ENCODE results near the gene LACTBL1.
"Not testable (repeated sequence)": the region's sequence is repeated elsewhere in the genome, so short reads cannot be mapped to it uniquely, and the experiment has no call there.

The LACTBL1 gene

DNA sequence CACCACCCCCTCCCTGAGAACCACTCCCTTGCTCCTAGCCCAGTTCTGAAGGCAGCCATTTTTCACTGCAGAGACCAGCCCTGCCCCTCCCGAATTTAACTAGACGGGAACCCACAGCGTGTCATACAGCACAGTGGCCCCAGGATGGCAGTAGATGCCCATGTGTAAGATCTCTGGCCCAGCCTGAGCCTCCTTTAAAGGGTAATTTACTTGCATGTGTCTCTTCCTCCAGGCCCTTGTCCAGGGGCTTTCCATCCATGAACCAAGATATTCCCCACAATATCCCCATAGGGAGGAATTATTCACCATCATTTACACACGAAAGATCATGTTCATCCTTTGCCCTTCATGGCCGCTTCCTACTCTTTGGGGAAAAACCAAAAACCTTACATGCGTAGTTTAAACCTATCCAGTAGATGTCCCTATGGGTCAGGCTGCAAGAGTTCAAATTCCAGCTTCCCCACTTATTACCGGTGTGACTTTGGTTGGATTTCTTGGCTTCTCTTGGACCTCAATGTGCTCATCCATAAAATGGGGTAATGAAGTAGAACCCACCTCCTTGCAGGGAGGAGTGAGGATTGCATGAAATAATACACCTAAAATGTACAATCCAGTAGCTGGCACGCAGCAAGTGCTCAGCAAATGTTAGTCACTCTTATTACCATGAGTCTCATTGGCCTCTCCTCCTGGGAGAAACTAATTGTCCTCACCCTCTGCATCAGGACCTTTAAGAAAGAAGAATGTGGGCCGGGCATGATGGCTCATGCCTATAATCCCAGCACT is 4.0 kb upstream of the LACTBL1 start:
- DNase-seq (ENCODE audit: low read depth in 3 of 3): peak; percentile 24 to 35 (median 35)

DNA sequence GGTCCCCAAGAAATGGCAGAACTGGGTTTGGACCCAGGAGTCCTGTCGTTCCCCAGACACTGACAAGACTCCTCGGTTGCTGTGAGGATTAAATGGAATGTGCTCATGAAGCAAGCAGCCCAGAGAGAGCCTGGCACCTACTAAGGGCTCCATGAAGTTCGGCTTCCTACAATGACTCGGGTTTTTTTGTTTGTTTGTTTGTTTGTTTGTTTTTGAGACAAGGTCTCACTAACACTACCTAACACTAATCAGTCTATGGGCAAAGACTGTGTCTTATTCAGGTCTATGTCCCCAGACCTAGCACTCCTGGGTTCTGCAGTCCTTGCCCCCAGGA is 3.4 kb upstream of the LACTBL1 start:
- DNase-seq (ENCODE audit: low read depth in 3 of 3): no peak

DNA sequence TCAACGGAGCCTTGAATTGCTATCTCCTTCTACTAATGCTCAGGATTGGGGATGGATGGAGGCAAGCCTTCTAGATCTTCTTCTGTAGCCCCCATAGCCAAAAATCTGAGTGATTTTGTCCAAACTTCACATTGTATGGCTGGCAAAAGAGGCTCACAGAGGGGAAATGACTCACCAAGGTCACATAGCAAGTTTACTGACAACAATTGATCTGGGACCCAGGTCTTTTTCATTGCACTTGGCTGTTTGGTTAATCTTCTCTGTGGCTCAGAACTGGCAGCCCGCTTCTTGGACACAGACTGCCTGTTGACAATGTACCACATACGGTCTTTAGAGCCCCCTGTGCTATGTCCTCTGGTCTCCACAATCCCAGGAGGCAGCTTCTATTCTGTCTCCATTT is 3.0 kb upstream of the LACTBL1 start:
- no peak for DNase-seq (ENCODE audit: low read depth in 3 of 3)

DNA sequence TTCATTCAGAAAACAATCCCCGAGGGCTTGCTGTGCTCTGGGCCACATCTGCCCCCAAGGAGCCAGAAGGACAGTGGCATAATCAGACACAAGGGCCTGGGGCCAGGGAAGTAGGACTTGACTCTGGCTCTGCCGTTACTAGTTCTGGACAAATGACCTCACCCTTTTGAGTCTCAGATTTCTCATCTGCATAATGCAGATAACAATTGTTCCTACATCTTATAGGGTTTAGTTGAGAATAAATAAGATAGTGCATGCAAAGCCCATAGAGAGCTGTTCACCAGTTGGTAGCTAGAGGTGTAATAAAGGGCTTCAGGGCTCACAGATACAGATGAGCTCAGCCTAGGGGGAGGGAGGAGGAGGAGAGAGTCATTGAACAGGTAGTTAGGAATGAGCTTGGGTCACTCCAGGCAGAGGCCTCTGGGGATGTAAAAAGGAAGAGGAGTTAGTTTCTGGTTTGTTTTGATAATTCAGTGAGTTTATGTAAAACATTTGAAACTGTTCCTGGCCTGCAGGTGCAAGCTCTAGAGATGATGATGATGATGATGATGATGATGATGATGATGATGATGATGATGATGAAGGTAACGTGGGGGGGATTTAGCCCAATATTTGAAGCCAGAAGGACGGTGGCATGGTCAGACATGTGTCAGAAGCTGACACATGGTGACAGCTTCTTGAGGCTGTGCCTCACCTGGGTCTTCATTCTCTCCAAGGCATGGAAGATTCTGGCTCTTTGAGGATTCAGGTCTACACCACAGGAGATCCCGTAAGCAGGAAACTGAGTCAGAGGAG is 858 bp downstream of the LACTBL1 start:
- DNase-seq (ENCODE audit: low read depth in 3 of 3): no peak

DNA sequence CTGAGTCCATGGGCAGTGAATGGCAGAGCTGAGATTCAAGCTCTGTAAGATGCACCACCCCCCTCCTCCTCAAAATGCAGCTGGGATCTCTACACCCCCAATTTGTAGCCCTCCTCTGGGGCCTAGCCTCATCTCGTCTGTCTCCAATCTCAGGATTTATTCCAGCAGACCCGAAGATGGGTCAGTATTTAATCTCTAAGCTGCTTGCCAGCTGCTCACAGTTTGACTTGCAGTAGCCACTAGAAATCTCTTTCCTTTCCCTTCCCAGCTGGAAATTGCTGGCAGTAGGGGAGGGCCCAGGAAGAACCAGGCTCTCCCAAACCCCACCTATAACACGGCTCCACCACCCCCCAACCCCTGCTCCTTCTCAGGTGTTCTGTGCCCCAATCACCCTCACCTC is 1.5 kb downstream of the LACTBL1 start:
- no peak for DNase-seq (ENCODE audit: low read depth in 3 of 3)

DNA sequence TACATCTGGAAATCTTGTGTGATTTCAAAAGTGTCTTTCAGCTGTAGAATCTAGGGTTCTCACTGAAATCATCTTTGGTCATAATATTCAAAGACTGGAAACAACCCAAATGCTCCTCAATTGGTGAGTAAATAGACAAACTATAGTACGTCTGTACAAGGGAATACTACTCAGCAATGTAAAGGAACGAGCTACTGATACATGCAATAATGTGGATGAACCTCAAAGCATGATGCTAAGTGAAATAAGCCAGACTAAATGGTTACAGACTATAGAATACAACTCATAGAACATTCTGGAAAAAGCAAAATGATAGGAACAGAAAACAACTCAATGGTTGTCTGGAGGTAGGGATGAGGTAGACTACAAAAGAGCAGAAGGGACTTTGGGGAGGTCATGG is 2.6 kb downstream of the LACTBL1 start:
- no peak for DNase-seq (ENCODE audit: low read depth in 3 of 3)

DNA sequence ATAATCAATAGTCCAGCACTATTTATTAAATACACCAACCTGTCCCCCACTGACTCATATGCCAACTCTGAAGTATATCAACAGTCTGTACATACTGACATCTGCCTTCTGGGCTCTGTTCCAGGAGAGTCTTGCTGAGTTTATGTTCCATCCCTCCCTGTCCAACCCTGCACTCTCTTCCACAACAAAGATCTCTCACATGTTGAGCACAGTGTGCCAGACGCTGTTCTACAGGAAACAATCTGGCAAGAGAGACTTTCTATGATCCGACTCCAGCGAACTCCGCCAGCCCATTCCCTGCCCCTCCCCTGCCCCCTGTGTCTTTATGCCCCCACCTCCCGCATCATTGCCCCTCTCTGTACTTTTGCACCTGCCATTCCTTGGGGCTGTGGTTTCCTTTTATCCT is 3.4 kb downstream of the LACTBL1 start:
- no peak for DNase-seq (ENCODE audit: low read depth in 3 of 3)

DNA sequence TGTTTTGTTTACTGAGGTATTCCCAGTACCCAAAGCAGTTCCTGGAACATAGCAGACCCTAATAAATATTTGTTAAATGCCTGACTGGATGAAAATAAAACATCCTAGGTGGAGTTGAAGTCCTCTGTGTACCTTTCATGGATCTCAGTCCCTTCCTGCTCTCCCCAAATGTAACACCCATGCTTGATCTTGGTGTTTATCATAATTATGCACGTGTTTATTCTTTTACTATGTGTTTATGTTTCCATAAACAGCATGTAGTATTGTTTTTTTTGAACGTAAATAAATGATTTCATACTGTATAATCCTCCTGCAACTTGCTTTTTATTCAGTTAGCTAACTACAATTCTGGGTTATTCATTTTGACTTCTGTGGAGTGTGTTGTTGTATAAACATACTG is 4.8 kb downstream of the LACTBL1 start:
- DNase-seq (ENCODE audit: low read depth in 3 of 3): no peak

DNA sequence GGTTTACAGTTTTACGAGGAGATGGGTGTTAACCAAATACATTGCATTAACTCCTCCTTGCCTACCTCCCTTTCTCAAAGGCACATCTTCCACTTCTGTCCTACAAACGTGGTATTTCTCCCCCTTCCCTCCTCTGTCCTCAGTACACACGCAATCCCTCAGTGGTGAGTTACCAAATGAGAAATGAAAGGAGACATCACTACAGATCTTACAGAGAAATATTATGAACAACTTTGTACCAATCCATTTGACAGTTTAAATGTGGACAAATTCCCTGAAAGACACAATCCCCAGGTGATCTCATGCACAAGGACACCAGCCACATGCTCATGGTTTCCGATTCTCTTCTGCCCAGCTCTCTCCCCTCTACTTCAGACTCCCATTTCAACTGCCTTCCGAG is 6.4 kb downstream of the LACTBL1 start:
- no peak for DNase-seq (ENCODE audit: low read depth in 3 of 3)

DNA sequence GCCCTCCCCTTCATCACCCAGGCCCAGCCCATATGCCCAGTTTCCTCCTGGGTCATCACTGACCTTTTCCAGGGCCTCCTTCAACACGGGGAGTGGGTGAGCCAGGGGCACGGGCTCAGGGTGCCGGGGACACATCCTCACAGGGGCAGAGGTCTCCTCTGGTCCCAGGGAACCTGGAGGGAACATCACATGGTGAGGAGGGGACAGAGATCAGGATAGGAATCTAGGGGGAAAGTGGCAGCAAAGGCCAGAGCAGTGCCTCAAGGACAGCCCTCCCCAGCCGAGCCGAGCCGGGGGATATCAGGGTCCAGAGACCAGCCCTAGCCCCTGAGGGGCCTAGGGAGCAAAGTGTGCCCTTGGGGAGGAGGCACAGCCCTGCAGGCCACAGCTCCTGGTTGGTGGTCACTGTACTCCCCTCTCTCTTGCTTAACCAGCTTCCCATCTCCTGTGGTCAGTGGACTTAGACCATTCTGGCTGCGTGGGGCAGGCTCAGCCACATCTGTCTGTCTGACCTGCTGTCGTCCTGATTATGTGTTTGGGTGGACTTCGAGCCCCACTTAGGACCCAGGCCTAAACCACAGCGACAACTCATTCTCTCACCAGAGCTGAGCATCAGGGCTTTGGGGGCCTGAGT is 9.5 kb downstream of the LACTBL1 start:
- no peak for DNase-seq (ENCODE audit: low read depth in 3 of 3)

DNA sequence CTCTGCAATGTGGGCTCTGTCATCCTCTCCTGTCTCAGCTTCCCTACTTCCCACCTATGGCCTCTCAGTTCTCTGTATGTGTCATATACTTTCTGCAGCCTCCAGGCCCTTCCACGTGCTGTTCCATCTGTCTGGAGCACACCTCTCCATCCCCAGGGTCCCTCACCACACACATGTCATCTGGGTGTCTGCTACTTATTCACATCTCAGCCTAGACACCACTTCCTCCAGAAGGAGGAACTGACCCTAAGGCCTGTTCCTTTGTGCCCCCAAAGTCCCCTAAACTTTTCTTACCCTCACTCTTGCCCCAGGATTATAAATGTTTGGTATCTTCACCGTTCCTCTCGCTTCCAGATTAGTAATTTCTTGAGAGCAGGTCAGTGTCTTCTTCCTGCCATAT is 10.1 kb downstream of the LACTBL1 start:
- DNase-seq (ENCODE audit: low read depth in 3 of 3): no peak

DNA sequence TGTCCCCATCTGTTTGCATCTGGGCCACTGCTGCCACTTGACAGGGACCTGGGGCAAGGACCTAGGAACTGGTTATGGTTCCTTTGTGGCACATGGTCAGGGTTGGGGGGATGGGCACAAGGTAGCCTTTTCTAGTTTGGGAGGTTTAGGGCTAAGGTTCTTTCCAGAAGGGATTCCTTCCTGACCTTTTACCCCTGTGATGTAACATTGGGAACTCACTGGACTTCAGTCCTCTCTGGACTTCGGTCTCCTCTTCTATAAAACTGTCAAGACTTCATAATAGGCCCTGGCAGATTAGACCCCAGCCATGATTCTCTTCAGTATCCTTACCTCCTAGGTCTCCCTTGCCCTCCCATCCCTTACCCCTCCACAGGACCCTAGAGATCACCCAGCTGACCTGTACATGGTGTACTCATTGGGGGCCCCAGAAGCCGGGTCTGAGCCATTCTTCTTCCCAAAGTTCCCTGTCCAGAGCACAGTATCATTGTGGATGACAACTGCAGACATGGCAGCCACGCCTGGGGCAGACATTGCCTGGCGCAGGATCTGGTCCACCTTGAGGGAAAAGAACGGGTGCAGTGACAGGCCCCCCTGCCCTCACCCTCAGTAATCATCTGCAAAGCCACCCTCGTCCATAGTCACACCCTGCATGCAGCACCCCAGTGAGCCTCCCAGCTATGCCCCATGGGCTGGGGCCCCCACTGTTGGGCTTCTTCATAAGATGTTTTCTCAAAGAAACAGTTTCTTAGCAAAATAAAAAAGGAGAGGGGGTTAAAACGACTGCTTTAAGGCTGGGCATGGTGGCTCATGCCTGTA is 12.9 kb downstream of the LACTBL1 start:
- no peak for DNase-seq (ENCODE audit: low read depth in 3 of 3)

DNA sequence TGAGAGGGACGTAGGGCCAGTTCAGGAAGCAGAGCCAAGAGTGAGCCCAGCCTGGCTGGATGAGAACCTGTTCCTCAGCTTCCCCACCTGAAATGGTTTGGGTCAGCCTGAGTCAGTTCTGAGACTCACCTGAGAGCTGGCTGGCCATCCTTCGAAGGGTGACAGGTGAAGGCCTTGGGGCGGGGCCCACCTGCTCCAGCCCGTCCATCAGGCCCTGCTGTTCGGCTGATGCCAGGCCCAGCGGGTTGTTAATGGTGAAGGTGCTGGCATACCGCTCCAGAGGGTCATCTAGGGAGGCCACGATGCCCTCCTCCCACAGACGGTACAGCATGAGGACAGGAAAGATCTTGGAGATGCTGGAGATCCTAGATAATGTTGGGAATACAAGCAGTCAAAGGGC is 14.1 kb downstream of the LACTBL1 start:
- DNase-seq (ENCODE audit: low read depth in 3 of 3): no peak

DNA sequence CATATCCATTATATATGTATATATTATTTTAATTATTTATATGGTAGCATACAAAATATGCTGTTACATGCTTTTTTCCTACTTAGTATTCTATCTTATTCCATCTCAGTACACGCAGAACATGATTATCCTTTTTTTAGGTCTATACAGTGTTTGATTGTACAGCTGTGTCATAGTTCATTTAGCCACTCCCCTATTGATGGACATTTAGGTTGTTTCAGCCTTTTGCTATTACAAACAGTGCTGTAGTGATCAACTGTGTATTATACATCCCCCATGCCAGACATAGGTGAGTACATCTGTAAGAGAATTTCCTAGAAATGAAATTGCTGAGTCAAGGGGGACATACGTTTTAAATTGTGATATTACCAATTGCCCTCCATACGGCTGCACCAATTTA is 15.6 kb downstream of the LACTBL1 start:
- DNase-seq (ENCODE audit: low read depth in 3 of 3): no peak

DNA sequence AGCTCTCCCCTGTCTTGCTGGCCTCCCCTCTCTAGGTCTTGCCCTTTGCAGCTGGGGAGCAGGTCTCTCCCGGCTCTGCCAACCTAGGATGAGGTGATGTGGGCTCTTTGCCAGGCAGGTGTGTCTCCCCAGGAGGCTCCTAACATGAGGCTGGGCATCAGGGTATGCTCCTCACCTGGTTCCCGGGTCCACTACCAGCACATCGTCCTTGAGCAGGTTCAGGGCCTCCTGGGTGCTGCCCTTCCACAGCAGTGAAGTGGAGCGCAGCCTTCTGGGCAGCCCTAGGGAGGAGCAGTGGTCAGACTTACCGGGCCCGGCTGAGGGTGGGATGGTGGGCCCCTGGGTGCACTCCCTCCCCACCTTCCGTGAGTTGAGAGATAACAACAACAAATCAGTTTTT is 17.5 kb downstream of the LACTBL1 start:
- DNase-seq (ENCODE audit: low read depth in 3 of 3): no peak

DNA sequence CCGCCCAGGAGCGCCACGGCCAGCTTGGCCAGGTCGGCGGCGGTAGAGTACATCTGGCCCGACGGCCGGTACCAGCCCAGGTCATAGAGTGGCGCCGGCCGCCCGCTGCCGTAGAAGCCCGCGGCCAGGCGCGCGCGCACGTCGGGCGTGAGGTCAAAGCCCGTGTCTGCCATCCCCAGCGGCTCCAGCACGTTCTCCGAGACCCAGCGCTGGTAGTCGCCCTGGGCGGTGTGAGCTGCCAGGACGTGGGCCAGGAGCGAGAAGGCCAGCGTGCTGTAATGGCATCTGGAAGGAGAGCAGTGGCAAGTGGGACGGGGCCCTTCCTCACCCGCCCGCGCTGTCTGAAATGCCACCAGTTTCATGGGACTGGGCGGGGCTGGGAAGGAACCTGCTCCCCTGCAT is 18.9 kb downstream of the LACTBL1 start:
- no peak for DNase-seq (ENCODE audit: low read depth in 3 of 3)

DNA sequence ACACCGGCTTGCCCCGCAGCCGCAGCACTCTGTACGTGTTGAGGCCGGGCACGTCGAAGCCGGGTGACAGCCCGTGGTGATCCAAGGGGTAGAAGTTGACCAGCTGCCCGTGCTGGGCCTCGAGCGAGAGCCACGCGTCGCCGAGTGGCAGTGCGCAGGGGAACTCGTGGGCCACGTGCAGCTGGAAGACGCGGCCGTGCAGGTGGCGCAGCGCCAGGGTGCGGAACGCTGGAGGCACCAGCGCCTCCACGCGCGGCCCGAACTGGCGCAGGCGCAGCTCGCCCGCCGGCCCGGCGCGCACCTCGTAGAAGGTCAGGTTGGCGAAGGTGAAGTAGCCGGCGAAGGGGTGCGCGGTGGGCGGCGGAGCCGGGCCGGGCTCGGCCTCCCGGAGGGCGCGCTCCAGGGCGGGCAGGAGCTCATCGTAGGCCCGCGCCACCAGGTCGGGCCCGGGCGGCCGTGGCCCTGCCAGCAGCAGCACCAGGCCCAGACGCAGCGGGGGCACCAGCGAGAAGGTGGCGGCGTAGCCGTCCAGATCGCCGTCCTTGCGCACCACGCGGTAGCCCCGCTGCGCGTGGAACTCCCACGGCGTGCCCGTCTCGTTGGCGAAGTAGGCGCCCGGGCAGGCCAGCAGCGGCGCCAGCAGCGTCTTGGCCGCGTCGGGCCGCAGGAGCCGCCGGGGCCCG is 19.5 kb downstream of the LACTBL1 start:
- no peak for DNase-seq (ENCODE audit: low read depth in 3 of 3)

DNA sequence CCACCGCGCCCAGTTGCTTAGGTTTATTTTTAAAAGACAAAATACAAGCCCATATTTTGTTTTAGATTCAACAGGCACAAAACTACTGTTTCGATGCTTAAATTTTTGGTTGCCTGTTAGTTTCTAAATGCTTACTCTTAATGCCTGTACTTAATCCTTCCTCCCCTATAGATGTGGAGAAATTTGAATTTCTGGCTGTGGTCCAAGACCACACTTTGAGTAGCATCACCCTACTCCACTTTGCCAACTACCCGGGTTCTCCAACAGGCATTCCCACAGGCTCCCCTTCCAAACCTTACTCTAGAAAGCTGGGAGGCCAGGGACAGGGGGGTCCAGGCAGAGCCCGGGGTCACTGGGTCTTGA is 20.0 kb downstream of the LACTBL1 start:
- no peak for DNase-seq (ENCODE audit: low read depth in 3 of 3)

DNA sequence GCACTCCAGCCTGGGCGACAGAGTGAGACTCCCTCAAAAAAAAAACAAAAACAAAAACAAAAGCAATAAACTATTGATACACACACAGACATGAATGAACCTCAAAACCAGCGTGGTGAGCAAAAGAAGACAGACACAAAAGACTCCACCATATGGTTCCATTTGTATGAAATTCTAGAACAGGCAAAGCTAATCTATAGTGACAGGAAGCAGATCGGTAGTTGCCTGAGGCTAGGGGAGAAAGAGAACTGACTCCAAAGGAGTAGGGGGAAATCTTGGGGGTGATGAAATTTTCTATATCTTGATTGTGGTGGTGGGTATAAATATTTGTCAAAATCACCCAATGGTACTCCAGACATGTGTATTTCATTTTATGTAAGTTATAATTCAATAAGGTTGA is 20.9 kb downstream of the LACTBL1 start:
- DNase-seq (ENCODE audit: low read depth in 3 of 3): no peak

DNA sequence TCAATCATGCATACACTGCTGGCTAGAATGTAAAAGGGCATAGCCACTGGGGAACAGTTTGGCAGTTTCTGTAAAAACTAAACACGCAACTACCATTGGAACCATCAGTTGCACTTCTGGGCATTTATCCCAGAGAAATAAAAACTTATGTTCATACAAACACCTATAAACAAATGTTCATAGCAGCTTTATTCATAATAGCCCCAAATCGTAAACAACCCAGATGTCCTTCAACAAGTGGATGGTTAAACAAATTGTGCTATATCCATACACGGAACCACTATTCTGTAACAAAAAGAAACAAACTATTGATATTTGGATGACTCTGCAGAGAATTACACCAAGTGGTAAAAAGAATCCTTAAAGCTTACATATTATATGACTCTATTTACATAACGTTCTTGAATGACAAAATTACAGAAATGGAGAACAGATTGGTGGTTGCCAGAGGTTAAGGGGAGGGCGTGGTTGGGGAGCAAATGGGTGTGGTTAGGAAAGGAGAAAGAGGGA is 22.8 kb downstream of the LACTBL1 start:
- DNase-seq (ENCODE audit: low read depth in 3 of 3): no peak

DNA sequence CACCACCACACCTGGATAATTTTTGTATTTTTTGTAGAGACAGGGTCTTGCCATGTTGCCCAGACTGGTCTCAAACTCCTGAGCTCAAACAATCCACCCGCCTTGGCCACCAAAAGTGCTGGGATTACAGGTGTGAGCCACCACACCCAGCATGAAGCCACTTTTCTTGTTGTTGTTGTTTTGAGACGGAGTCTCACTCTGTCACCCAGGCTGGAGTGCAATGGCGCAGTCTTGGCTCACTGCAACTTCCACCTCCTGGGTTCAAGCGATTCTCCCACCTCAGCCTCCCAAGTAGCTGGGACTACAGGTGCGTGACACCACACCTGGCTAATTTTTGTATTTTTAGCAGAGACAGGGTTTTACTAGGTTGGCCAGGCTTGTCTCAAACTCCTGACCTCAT is 27.5 kb downstream of the LACTBL1 start:
- DNase-seq (ENCODE audit: low read depth in 3 of 3): not testable (repeated sequence)

All from stimulated activated CD4-positive, alpha-beta T cell treated with anti-CD3 and anti-CD28 coated beads, TNF-alpha, amount 100 ng/mL, for 48 hours (primary cell).